GM21576 (cell line): ENCODE results near the gene APOBR.
"Not testable (repeated sequence)": the region's sequence is repeated elsewhere in the genome, so short reads cannot be mapped to it uniquely, and the experiment has no call there.

Experiments used
- ATAC-seq: cut with Tn5 transposase; IDR thresholded peaks from one replicate; pipeline ENCODE4 v1.9.1; 2021; ENCODE audit warnings: mild to moderate bottlenecking, moderate library complexity; ENCODE audit not compliant: unreplicated experiment

APOBR gene

GRCh38 chr16:28526201-28527099 lies 32.0 kb downstream of the APOBR start:
- no peak for ATAC-seq

GRCh38 chr16:28527100-28527785 lies 32.8 kb downstream of the APOBR start:
- ATAC-seq: not testable (repeated sequence)

DNA sequence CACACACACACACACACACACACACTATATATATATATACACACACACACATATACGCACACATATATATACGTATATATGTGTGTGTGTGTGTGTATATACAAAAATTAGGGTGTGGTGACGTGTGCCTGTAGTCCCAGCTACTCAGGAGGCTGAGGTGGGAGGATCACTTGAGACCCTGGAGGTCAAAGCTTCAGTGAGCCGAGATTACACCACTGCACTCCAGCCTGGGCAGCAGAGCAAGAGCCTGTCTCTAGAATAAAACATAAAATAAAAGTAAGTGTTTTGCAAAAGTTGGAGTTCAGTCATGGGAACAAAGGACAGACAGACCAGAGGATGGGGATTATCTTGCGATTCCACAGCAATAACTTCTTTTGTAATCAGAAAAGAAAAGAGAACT lies 33.5 kb downstream of the APOBR start:
- ATAC-seq: no peak

DNA sequence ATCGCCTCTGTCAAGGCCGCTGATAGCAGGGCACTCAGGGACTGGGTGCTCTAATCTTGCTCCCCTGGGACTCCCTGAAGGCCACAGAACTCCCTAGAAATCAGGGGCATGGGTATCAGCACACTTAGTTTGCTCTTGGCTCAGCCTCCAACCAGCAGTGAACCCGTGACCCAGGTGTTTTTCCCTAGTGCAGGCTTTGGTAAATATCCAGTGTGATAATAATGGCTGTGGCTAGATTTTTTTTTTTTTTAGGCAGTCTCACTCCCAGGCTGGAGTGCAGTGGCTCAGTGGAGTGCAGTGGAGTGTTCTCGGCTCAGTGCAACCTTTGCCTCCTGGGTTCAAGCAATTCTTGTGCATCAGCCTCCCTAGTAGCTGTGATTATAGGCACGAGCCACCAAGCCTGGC lies 34.0 kb downstream of the APOBR start:
- no peak for ATAC-seq

GRCh38 chr16:28529124-28529523 lies 34.7 kb downstream of the APOBR start:
- ATAC-seq: no peak

GRCh38 chr16:28531777-28532744 lies 37.6 kb downstream of the APOBR start:
- no peak for ATAC-seq

DNA sequence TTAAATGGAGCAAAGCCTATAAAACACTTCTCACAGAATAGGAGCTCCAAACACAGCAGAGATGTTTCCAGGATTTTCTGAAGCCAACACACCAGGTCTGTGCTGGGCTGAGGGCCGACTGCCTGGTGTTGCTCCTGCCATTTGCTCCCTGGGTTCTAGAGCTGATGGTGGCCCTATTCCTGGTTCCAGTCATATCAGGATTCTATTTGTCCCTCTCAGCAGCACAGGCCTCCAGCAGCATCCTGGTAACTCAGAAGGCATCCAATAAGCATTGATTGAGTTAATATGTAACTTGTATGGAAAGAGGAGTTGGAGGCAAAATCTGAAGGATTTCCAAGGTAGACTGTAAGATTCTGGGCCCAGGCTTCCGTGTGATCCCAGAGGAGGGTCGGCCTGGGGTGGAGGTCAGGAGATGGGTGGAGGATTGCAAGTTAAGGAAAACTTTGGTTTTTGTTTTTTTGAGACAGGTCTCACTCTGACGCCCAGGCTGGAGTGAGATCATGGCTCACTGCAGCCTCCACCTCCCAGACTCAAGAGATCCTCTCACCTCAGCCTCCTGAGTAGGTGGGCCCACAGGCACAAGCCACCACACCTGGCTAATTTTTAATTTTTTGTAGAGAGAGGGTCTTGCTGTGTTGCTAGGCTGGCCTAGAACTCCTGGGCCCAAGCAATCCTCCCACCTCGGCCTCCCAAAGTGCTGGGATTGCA lies 38.7 kb downstream of the APOBR start:
- ATAC-seq: no peak

DNA sequence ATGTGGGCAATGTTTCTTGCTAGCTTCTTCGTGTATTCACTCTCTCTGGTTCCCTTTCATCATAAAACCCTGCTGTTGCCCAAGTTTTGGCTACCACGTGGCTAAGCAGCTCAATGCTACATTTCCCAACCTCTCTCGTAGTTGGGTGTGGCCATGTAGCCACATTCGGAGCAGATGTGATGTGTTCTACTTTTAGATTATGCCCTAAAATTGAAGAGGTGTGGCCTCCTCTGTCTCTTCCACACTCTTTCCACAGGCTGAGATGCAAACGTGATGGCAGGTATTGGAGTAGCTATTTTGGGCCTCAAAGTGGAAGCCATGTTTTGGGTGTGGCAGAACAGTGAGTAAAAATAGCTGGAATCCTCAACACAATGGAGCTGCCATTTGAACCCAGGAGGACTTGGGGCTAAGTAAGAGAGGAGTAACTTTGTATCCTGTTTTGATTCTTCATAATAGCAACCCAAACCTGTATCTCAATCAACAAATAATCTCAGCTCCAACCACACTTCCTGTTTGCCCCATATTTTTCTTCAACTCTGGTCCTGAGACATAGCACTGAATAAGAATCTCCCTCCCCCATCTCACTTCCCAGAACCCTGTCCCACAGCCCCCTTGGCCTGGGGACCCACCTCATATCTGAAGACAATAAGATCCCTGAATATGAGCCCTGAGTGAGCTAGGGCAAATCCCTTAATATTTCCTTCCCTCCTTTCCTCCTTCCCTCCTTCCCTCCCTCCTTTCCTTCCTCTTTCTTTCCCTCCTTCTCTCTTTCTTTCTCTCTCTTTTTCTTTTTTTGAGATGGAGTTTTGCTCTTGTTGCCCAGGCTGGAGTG lies 40.3 kb downstream of the APOBR start:
- ATAC-seq: no peak

DNA sequence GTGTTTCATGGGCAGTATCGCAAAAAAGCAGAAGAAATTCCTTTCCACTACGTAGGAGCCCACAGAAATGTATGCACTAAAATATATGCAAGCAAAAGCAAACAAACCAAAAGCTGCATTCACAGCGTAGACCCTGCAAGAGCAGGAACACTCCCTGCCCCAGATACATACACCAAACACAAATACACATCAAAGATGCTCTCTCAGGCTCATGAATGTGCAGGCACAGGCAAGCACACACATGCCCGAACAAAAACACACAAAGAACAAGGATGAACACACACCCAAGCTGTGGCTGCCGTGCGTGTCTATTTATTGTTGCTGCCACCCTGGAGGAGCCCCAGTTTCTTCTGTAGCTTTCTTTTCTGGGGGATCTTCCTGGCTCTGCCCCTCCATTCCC lies 42.6 kb downstream of the APOBR start:
- ATAC-seq: no peak

DNA sequence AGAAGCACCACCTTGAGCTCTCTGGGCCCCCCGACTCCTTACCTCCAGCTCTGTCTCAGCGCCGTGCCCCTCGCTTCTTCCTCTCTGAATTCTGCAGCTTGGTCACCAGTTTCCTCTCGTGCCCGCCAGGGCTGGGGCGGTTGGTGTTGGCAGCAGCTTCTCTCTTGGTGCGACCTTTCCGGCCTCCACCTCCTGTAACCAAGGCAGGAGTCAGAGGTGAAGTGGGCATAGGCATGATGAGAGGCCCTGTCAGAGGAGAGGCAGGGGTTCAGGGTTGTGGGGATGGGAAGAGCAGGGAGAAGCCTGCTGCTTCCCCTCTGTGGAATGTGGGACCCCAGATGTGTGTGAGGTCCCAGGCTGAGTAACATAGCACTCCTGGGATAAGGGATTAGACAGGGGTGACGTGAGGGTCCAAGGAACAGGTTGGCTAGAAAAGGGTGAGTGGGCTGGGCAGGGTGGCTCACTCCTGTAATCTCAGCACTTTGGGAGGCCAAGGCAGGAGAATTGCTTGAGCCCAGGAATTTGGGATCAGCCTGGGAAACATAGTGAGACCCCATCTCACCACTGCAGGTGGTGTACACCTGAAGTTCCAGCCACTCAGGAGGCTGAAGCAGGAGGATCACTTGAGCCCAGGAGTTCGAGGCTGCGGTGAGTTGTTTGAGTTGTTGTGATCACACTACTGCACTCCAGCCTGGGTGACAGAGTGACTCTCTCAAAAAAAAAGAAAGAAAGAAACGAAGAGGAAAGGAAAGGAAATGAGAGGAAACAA lies 43.7 kb downstream of the APOBR start:
- no peak for ATAC-seq

- no peak for ATAC-seq
Observed at GRCh38 chr16:28538733-28539596, 44.5 kb downstream of the APOBR start, which contains the start of gene NUPR1. NUPR1 (minus strand) TSS chr16:28538974; CDS start chr16:28538907, 67 bp downstream.

DNA sequence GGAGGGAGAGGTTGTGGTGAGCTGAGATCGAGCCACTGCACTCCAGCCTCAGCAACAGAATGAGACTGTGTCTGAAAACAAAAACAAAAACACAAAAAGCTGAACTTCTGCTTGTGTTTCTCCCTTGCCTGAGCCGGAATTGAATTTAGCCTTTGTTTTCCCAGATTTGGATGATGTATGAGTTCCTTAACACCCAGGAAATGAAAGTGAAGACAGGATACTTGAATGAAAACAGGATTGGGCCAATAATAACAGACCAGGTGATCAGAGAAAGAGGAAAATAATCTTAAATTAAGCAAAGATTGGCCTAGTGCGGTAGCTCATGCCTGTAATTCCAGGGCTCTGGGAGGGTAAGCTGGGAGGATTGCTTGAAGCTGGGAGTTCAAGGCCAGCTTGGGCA lies 45.9 kb downstream of the APOBR start:
- no peak for ATAC-seq

- no peak for ATAC-seq
Observed at GRCh38 chr16:28542646-28543045, 48.2 kb downstream of the APOBR start.

GRCh38 chr16:28543072-28543471 lies 48.6 kb downstream of the APOBR start:
- no peak for ATAC-seq

DNA sequence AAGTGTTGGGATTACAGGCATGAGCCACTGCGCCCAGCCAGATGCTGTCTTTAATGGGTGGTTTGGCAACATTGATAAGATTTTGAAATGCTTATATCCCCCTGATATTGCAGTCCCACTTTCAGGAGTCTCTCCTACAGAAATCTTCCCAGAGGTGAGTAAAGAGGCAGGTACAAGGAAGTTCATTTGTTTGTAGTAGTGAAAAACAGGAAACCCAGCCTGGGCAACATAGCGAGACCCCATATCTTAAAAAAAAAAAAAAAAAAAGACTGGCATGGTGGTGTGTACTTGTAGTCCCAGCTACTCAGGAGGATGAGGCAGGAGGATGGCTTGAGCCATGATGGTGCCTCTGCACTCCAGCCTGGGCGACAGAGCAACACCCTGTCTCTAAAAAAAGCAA lies 50.6 kb downstream of the APOBR start:
- no peak for ATAC-seq

GRCh38 chr16:28545964-28546363 lies 51.5 kb downstream of the APOBR start:
- not testable (repeated sequence) for ATAC-seq

- no peak for ATAC-seq
Observed at GRCh38 chr16:28546626-28547025, 52.2 kb downstream of the APOBR start.

GRCh38 chr16:28548306-28548802 lies 53.9 kb downstream of the APOBR start:
- ATAC-seq: no peak
